ENCODE data around the gene IL17RD. TPM values are rescaled to one million over a fixed set of nuclear protein-coding genes. Genes with fewer than 3 reads are reported as not detected.

IL17RD gene
- total and polyA plus RNA-seq, 2 donors from 2014 or later = 4.4 to 18.9 TPM

DNA sequence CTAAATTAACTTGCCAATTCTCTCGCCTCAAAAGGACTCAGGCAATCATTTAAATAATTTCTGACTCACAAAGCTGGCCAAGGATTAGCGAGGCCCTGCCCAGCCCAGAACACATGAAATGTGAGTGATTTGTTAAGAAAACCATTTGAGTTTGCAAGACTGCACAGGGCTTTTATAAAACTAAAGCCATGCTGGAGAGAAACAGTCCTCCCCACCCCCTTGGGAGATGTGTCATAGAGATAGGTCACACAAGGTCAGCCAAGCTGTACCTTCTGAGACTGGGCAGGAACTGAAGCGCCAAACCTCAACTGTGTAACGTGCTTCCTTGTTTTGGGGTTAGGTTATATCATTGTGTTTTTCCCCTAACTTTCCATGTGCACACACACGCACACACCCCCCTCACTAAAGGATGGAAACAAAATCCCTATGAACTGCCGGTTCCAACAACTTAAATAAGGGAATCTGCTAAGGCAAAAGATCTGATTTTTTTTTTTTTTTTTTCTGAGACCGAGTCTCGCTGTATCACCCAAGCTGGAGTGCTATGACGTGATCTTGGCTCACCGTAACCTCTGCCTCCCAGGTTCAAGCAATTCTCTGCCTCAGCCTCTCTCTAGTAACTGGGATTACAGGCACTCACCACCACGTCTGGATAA lies 96.6 kb downstream of the IL17RD start:
- no peaks in the 10 kb centered on the region for H3K36me3 ChIP-seq (ENCODE audit: control insufficient read depth in 2 of 3, insufficient read depth in 3 of 3, low read length in 3 of 3)
- TF ChIP-seq, protein P1, sequence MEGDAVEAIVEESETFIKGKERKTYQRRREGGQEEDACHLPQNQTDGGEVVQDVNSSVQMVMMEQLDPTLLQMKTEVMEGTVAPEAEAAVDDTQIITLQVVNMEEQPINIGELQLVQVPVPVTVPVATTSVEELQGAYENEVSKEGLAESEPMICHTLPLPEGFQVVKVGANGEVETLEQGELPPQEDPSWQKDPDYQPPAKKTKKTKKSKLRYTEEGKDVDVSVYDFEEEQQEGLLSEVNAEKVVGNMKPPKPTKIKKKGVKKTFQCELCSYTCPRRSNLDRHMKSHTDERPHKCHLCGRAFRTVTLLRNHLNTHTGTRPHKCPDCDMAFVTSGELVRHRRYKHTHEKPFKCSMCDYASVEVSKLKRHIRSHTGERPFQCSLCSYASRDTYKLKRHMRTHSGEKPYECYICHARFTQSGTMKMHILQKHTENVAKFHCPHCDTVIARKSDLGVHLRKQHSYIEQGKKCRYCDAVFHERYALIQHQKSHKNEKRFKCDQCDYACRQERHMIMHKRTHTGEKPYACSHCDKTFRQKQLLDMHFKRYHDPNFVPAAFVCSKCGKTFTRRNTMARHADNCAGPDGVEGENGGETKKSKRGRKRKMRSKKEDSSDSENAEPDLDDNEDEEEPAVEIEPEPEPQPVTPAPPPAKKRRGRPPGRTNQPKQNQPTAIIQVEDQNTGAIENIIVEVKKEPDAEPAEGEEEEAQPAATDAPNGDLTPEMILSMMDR (IDR thresholded peaks at IDR 0.05; ENCODE audit: borderline replicate concordance, extremely low read depth, insufficient read depth) = no peak
- H3K9me3 ChIP-seq (ENCODE audit: control insufficient read depth in 2 of 3, insufficient read depth in 1 of 3, low read length in 3 of 3) = no peaks in the 10 kb centered on the region
- H3K9ac ChIP-seq (ENCODE audit: low read length in 3 of 3) = no peak overlapping the region
- DNase-seq = peak in 3 of 5 donors; percentile 24 to 70 (median 50)
- H3K27me3 ChIP-seq (ENCODE audit: control insufficient read depth, insufficient read depth, low read length) = no peaks in the 10 kb centered on the region
- intact Hi-C loops (cut with DNase I) = no loop called here
- H3K4me3 ChIP-seq (ENCODE audit: low read length in 3 of 3) = no peak overlapping the region
- peaks cover 0 to 5% (median 4%) of the 10 kb centered on the region in 3 donors for H3K4me1 ChIP-seq (ENCODE audit: control insufficient read depth in 2 of 3, insufficient read depth in 2 of 3, low read depth in 1 of 3, low read length in 3 of 3)
- H3K27ac ChIP-seq (ENCODE audit: low read depth in 2 of 2, low read length in 2 of 2) = peak overlapping the region; percentile 22 to 41
- no peak for FAIRE-seq

DNA sequence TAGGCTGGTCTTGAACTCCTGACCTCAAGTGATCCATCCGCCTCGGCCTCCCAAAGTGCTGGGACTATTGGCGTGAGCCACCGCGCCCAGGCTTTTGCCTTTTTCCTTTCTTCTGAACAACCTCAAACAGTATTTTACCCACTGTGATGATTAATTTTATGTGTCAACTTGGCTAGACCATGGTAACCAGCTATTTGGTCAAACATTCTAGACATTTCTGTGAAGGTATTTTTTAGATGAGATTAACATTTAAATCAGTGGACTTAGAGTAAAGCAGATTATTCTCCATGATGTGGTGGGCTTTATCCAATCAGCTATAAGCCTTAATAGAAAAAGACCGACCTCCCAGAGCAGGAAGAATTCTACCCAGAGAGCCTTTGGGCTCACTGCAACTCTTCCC lies 98.7 kb downstream of the IL17RD start:
- TF ChIP-seq, protein P1 (IDR thresholded peaks at IDR 0.05; ENCODE audit: borderline replicate concordance, extremely low read depth, insufficient read depth) = no peak
- Histone ChIP-seq H3K27me3 (ENCODE audit: control insufficient read depth, insufficient read depth, low read length) (no peaks in the 10 kb centered on the region), H3K9me3 (ENCODE audit: control insufficient read depth in 2 of 3, insufficient read depth in 1 of 3, low read length in 3 of 3) (no peaks in the 10 kb centered on the region), H3K36me3 (ENCODE audit: control insufficient read depth in 2 of 3, insufficient read depth in 3 of 3, low read length in 3 of 3) (no peaks in the 10 kb centered on the region), H3K27ac (ENCODE audit: low read depth in 2 of 2, low read length in 2 of 2) (no peak overlapping the region), H3K9ac (ENCODE audit: low read length in 3 of 3) (no peak overlapping the region), H3K4me1 (ENCODE audit: control insufficient read depth in 2 of 3, insufficient read depth in 2 of 3, low read depth in 1 of 3, low read length in 3 of 3) (peaks cover 0 to 5% (median 4%) of the 10 kb centered on the region in 3 donors), H3K4me3 (ENCODE audit: low read length in 3 of 3) (no peak overlapping the region)
- FAIRE-seq (no peak), DNase-seq (peak in 1 of 5 donors; percentile 22)
- intact Hi-C loops (cut with DNase I) = no loop called here

DNA sequence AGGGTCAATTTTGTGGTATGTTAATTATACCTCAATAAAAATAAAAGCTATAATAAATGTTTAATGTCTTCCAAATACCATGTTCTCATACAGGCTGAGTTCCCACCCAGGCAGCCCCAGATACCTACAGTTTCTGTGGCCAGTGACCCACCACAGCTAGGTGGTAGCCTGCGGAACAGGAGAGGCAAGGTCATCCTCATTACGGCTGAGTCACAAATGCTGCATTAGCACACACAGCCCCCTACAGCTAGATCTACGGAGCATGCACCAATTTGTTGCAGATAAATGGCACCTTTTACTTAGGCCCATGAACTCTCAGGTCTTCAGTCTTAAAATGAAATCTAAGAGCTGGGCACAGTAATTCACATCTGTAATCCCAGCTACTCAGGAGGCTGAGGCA lies 99.6 kb downstream of the IL17RD start:
- Histone ChIP-seq H3K4me3 (ENCODE audit: low read length in 3 of 3) (no peak overlapping the region), H3K4me1 (ENCODE audit: control insufficient read depth in 2 of 3, insufficient read depth in 2 of 3, low read depth in 1 of 3, low read length in 3 of 3) (peaks cover 0 to 5% (median 4%) of the 10 kb centered on the region in 3 donors), H3K36me3 (ENCODE audit: control insufficient read depth in 2 of 3, insufficient read depth in 3 of 3, low read length in 3 of 3) (no peaks in the 10 kb centered on the region), H3K27me3 (ENCODE audit: control insufficient read depth, insufficient read depth, low read length) (no peaks in the 10 kb centered on the region), H3K9ac (ENCODE audit: low read length in 3 of 3) (no peak overlapping the region), H3K9me3 (ENCODE audit: control insufficient read depth in 2 of 3, insufficient read depth in 1 of 3, low read length in 3 of 3) (no peaks in the 10 kb centered on the region), H3K27ac (ENCODE audit: low read depth in 2 of 2, low read length in 2 of 2) (no peak overlapping the region)
- intact Hi-C loops (cut with DNase I) = no loop called here
- no peak for FAIRE-seq
- peak in 1 of 5 donors; percentile 10 for DNase-seq
- TF ChIP-seq, protein P1 (IDR thresholded peaks at IDR 0.05; ENCODE audit: borderline replicate concordance, extremely low read depth, insufficient read depth) = no peak

Data from kidney (tissue), 14 donors.